K562 (cell line): ENCODE data around the gene EPOP. TPM values are rescaled to one million over a fixed set of nuclear protein-coding genes. Genes with fewer than 3 reads are reported as not detected.
A peak's percentile ranks its signal among the peaks of the same experiment; 100 is the strongest.

ENCODE experiments used
- ATAC-seq: fragments of 200-7000 bp; cut with Tn5 transposase; 3 replicates; pipeline ENCODE4 v1.9.1; 2020; ENCODE audit warnings: moderate library complexity
- Bru-seq: library from RNA; stranded (reverse); fragments of 400-500 nt; gene quantifications from one replicate; lab custom pipeline; 2021; lab: Mats Ljungman, UMichigan
- BruChase-seq, 2 experiments: library from RNA; stranded (reverse); fragments of 400-500 nt; gene quantifications; one replicate each; lab custom pipeline; 2021; lab: Mats Ljungman, UMichigan
- BruUV-seq: library from RNA; stranded (reverse); fragments of 400-500 nt; replicated peaks from 2 replicates; lab custom pipeline; 2021; lab: Mats Ljungman, UMichigan
- CTCF ChIA-PET: fragments of 300-600 bp; formaldehyde crosslinking; extraction: SDS; loops from one replicate; lab custom pipeline; 2021; ENCODE audit warnings: low intra/inter-chr PET ratio; lab: Yijun Ruan, JAX
- POLR2A ChIA-PET: fragments of 300-600, 350-650 bp; sonication (Branson Sonifier 250); formaldehyde crosslinking; extraction: SDS; loops from one replicate; lab custom pipeline; 2021; ENCODE audit warnings: antibody characterized with exemption, inconsistent platforms; lab: Yijun Ruan, JAX
- DNase-seq, 4 experiments: peaks; one replicate each; pipeline versions ENCODE4 v3.0.0 to v3.0.0-alpha.2; 2011 to 2018; ENCODE audit warnings: low spot score in 3 of 4, mixed read lengths in 3 of 4; ENCODE audit errors: extremely low read depth in 1 of 4
- FAIRE-seq: peaks from 2 replicates; lab custom pipeline; 2011; peaks lifted over from hg19 to GRCh38; lab: Jason Lieb, UNC
- H2AFZ ChIP-seq: 2 replicates; pipeline ENCODE4 v1.6.0; 2011; ENCODE audit warnings: low read depth, low read length, control low read depth, inconsistent platforms
- H3K27ac ChIP-seq: fragments of 200-600 bp; 3 replicates; pipeline ENCODE4 v1.8.0; 2011; ENCODE audit warnings: low read depth, mild to moderate bottlenecking, control low read depth, inconsistent platforms, low read length, moderate library complexity, mixed read lengths; ENCODE audit errors: extremely low read depth
- H3K27me3 ChIP-seq, 2 experiments: fragments of 300-600 bp in 1 of 2; 2 replicates in 1 of 2; 3 replicates in 1 of 2; pipeline versions ENCODE4 v1.6.0 to v1.8.0; 2011; ENCODE audit warnings: inconsistent platforms in 2 of 2, low read length in 2 of 2, mild to moderate bottlenecking in 1 of 2, mixed read lengths in 1 of 2, moderate library complexity in 1 of 2; ENCODE audit not compliant: control insufficient read depth in 2 of 2, insufficient read depth in 2 of 2
- H3K36me3 ChIP-seq: fragments of 300-600 bp; 3 replicates; pipeline ENCODE4 v1.8.0; 2011; ENCODE audit warnings: mild to moderate bottlenecking, low read length, inconsistent platforms; ENCODE audit not compliant: control insufficient read depth, insufficient read depth
- H3K4me1 ChIP-seq, 2 experiments: fragments of 200-600 bp in 1 of 2; replicated peaks in 1 of 2; 2 replicates in 1 of 2; 3 replicates in 1 of 2; pipeline versions ENCODE4 v1.5.1 to v1.8.0; 2011; ENCODE audit warnings: inconsistent platforms in 2 of 2, low read length in 2 of 2, mild to moderate bottlenecking in 1 of 2, mixed read lengths in 1 of 2, moderate library complexity in 1 of 2; ENCODE audit not compliant: control insufficient read depth in 2 of 2, insufficient read depth in 2 of 2
- H3K4me2 ChIP-seq: 2 replicates; pipeline ENCODE4 v1.6.1; 2011; ENCODE audit warnings: low read length, control low read depth, inconsistent platforms, mixed read lengths; ENCODE audit not compliant: insufficient read depth
- H3K4me3 ChIP-seq: fragments of 200-600 bp; sonication (generic), shearing (Covaris generic); 2 replicates; pipeline ENCODE4 v1.5.1; 2016; ENCODE audit warnings: control low read depth, inconsistent platforms
- H3K79me2 ChIP-seq: fragments of 200-600 bp; 3 replicates; pipeline ENCODE4 v1.8.0; 2011; ENCODE audit warnings: low read length, inconsistent platforms; ENCODE audit not compliant: control insufficient read depth, insufficient read depth
- H3K9ac ChIP-seq, 2 experiments: 2 replicates each; pipeline versions ENCODE4 v1.6.0 to v1.6.1; 2011; ENCODE audit warnings: low read depth in 2 of 2, low read length in 2 of 2, control low read depth in 1 of 2, inconsistent platforms in 1 of 2, mild to moderate bottlenecking in 1 of 2, mixed read lengths in 1 of 2; ENCODE audit not compliant: insufficient read depth in 1 of 2
- H3K9me1 ChIP-seq: one replicate; pipeline ENCODE4 v1.6.0; 2011; ENCODE audit warnings: inconsistent platforms, mild to moderate bottlenecking, low read length, moderate library complexity; ENCODE audit not compliant: control insufficient read depth, insufficient read depth
- H3K9me3 ChIP-seq: replicated peaks from 2 replicates; pipeline ENCODE4 v1.5.1; 2011; ENCODE audit warnings: low read depth, low read length, inconsistent platforms; ENCODE audit not compliant: control insufficient read depth, insufficient read depth
- H4K20me1 ChIP-seq: replicated peaks from 2 replicates; pipeline ENCODE4 v1.6.1; 2011; ENCODE audit warnings: low read length, inconsistent platforms, mixed read lengths; ENCODE audit not compliant: control insufficient read depth, insufficient read depth
- CBX3 ChIP-seq, 2 experiments: IDR thresholded peaks; 1 replicate in 1 of 2; 2 replicates in 1 of 2; pipeline ENCODE4 v1.6.1; 2012; ENCODE audit warnings: inconsistent platforms in 2 of 2, low read length in 2 of 2, borderline replicate concordance in 1 of 2, control low read depth in 1 of 2
- CHD2 ChIP-seq: IDR thresholded peaks from 2 replicates; pipeline ENCODE4 v1.6.1; 2011; ENCODE audit warnings: low read depth, low read length
- NFXL1 ChIP-seq: fragments of 450-650 bp; formaldehyde crosslinking; IDR thresholded peaks from 2 replicates; pipeline ENCODE4 v1.4.0; 2021; ENCODE audit warnings: mild to moderate bottlenecking
- TRIM25 ChIP-seq: fragments of 450-650 bp; IDR thresholded peaks from 2 replicates; pipeline ENCODE4 v1.7.0; 2016; ENCODE audit warnings: borderline replicate concordance
- ZNF592 ChIP-seq: fragments of 450-650 bp; IDR thresholded peaks from 2 replicates; pipeline ENCODE4 v1.6.1; 2017; ENCODE audit warnings: antibody characterized with exemption, mild to moderate bottlenecking
- WGBS: fragments of 100-300 bp; shearing (Covaris generic); methylation state at CpG from one replicate; pipeline ENCODE4 v1.1.6; 2016; ENCODE audit warnings: low coverage, mixed read lengths; ENCODE audit not compliant: insufficient coverage; ENCODE audit errors: missing lambda C conversion rate; 5-methylcytosine and 5-hydroxymethylcytosine counted together
- in situ Hi-C: fragments of 300-500 bp; cut with MboI; formaldehyde crosslinking; loops from 4 replicates; pipeline ENCODE4 v1.15.0; 2018; ENCODE audit warnings: inconsistent platforms, mixed read lengths
- intact Hi-C: fragments of 100-400 bp; cut with micrococcal nuclease; formaldehyde crosslinking; loops from 2 replicates; pipeline ENCODE4 v1.14.2; 2022
- long read RNA-seq, 3 experiments: library from polyadenylated mRNA in 2 of 3; library from RNA in 1 of 3; unstranded in 2 of 3; stranded (forward) in 1 of 3; transcript quantifications; one replicate each; pipeline ENCODE4 v2.0.0, GENCODE V29; 2019 to 2022
- polyA minus RNA-seq, 3 experiments: library from RNA; depleted of rRNA, polyadenylated mRNA; stranded (reverse); fragments of >200 nt; gene quantifications; 2 replicates each; pipeline ENCODE4 v1.2.3, GENCODE V29; 2011
- polyA plus RNA-seq, 8 experiments: library from polyadenylated mRNA; depleted of rRNA in 4 of 8; stranded (reverse) in 5 of 8; unstranded in 3 of 8; fragments of >200 nt; fragmentation: Nextera tagmentation in 2 of 8; fragmentation: Illumina TruSeq in 1 of 8; extraction: Ambion mirVana in 2 of 8; extraction: Trizol in 1 of 8; gene quantifications; 2 replicates each; pipeline versions ENCODE4 v1.2.1 to v1.2.3, GENCODE V29; 2011 to 2014; ENCODE audit warnings: inconsistent platforms in 1 of 8, missing spikeins in 1 of 8
- total RNA-seq, 7 experiments: library from RNA; depleted of rRNA in 6 of 7; stranded (reverse); fragments of >200 nt in 6 of 7; fragmentation: Illumina TruSeq in 2 of 7; extraction: Trizol in 2 of 7; gene quantifications; 2 replicates each; pipeline versions ENCODE4 v1.2.1 to v1.2.3, GENCODE V29; 2011 to 2021; ENCODE audit warnings: low replicate concordance in 1 of 7
- TF ChIP-seq, protein P1 (sequence below): fragments of 450-650 bp; IDR thresholded peaks from one replicate; pipeline ENCODE4 v1.6.1; 2018; ENCODE audit warnings: mild to moderate bottlenecking, moderate library complexity; ENCODE audit not compliant: partially characterized antibody

EPOP gene
- 1.5 and 3.4 TPM in 2 replicates for total RNA-seq (2011; cell fraction: chromatin; rRNA removed; ENCODE audit: low replicate concordance)
- total RNA-seq (2011; cell fraction: nucleolus; rRNA removed), result 3.6 and 4.3 TPM in 2 replicates
- 2.3 and 3.1 TPM in 2 replicates for total RNA-seq (2011; cell fraction: nucleoplasm; rRNA removed)
- total RNA-seq (2014; rRNA removed) (5.9 and 7.3 TPM in 2 replicates), total RNA-seq (2014; rRNA removed; fragmentation: Illumina TruSeq; extraction: Trizol) (4.3 and 4.6 TPM in 2 replicates), total RNA-seq (2015; rRNA removed; fragmentation: Illumina TruSeq; extraction: Trizol) (3.7 and 3.8 TPM in 2 replicates), total RNA-seq (2021) (9.4 and 10.6 TPM in 2 replicates), polyA plus RNA-seq (2011; rRNA removed) (1.3 and 3.0 TPM in 2 replicates), polyA plus RNA-seq (2014; fragmentation: Illumina TruSeq; extraction: Trizol) (4.3 and 4.7 TPM in 2 replicates), polyA plus RNA-seq (2014; fragmentation: Nextera tagmentation; extraction: Ambion mirVana) (under 1 TPM; 0.41 to 0.62 TPM), polyA plus RNA-seq (2014; rRNA removed) (5.0 and 5.2 TPM in 2 replicates), polyA minus RNA-seq (2011; rRNA and poly(A)+ RNA removed) (2.1 and 3.9 TPM in 2 replicates), Bru-seq, nascent RNA (percentile 56 among the genes with signal in this experiment), BruChase-seq, experiment 1, labeled RNA remaining after a 2-hour chase (percentile 60 among the genes with signal in this experiment), BruChase-seq, experiment 2, labeled RNA remaining after a 6-hour chase (percentile 64 among the genes with signal in this experiment)
- polyA plus RNA-seq (2011; cell fraction: cytosol; rRNA removed), result 1.4 and 5.8 TPM in 2 replicates
- 1.4 and 3.2 TPM in 2 replicates for polyA plus RNA-seq (2011; cell fraction: nucleus; rRNA removed)
- 2.6 and 6.0 TPM in 2 replicates for polyA plus RNA-seq (2012)
- 2.0 and 4.8 TPM in 2 replicates for polyA minus RNA-seq (2011; cell fraction: cytosol; rRNA and poly(A)+ RNA removed)
- 1.8 and 2.3 TPM in 2 replicates for polyA minus RNA-seq (2011; cell fraction: nucleus; rRNA and poly(A)+ RNA removed)
- long read RNA-seq, experiment 1, transcript EPOP-201 (1 exons, 3,719 nt), result major isoform, 17 of 17 reads
- long read RNA-seq, experiment 1, partial matches to known transcripts, result 0 of 17 reads
- long read RNA-seq, experiment 1, other reads (novel, unspliced or antisense), result 0 of 17 reads
- long read RNA-seq, experiment 2, transcript EPOP-201 (1 exons, 3,719 nt), result major isoform, 14 of 14 reads
- long read RNA-seq, experiment 2, partial matches to known transcripts, result 0 of 14 reads
- long read RNA-seq, experiment 2, other reads (novel, unspliced or antisense), result 0 of 14 reads
- long read RNA-seq, experiment 3, result 0 reads

DNA sequence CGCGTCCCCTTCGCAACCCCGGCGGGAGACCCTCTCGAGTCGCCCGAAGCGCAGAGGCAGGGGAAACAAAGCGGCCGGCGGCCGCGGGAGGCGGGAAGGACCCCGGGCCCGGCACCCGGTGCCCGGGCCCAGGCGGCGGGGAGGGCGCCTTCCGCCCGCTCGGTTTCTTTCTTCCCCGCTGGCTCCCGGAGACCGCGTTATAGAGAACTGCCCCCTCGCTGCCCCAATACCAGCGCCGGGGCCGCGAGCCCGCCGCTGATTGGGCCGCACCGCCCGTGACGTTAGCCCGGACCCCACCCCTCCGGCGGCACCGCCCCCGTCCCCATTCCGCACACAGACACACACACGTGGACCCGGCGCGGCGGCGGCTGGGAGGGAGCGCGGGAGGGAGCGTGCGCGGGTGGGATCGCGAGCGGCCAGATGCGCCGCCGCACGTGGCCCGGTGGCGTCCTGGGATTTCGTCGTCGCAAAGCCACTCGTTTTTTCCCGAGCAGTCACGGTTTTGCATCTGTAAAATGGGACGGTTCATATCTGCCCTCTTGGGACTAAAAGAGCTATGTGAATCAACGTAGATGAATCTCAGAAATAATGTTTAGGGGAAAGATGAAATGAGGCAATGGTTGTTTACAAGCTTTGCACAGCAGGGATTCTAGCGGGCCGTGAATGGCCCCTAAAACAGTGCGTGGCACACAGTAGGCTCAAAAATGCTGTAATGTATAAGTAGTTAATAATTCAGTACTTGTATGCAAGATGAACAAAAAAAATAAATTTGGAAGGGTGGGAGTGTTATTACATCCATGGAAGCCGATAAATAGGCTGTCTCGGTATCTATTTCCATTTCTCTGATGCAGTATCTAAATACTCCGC lies at the start of gene EPOP:
TSS of gene EPOP (minus strand) at position 209 of the 867 bp plus-strand sequence. CDS start 462 bp downstream, outside the sequence.
- Histone ChIP-seq H3K9ac (peak within 1 kb of the TSS; percentile 72 to 93), H3K27ac (peak within 1 kb of the TSS; percentile 74), H2AFZ (peak within 1 kb of the TSS; percentile 97), H3K4me3 (peak within 1 kb of the TSS; percentile 56), H3K9me3 (no peaks in the 10 kb centered on the region), H3K4me1 (peaks cover 20 to 30% of the 10 kb centered on the region in 2 experiments), H3K4me2 (peak within 1 kb of the TSS; percentile 75), H3K79me2 (no peaks in the 10 kb centered on the region; the same call in 2 of the 3 replicates), H4K20me1 (no peaks in the 10 kb centered on the region), H3K36me3 (no peaks in the 10 kb centered on the region), H3K27me3 (peaks cover 0 to 6% of the 10 kb centered on the region in 2 experiments; a peak in 2 of 5 replicates), H3K9me1 (no peaks in the 10 kb centered on the region)
- 24% methylated on average over 15 of the region's 80 CpGs for whole genome bisulfite sequencing
- ATAC-seq (peak; percentile 92), FAIRE-seq (no peak), DNase-seq (peak; percentile 94 to 98 (median 98))
- ChIA-PET POLR2A (interaction anchor here (0.6 kb wide), 1 partner anchor 130 kb away, joined by 3 read pairs; no protein-coding TSS in a partner anchor), CTCF (interaction anchor here (0.6 to 2.8 kb wide), 2 partner anchors 60 to 232 kb away, joined by 6 to 25 read pairs; no protein-coding TSS in a partner anchor)
- no TSS peak for BruUV-seq
- intact Hi-C loops (loop anchor here (5.0 to 10.0 kb wide), 2 partner anchors 77 to 190 kb away; partner anchors contain the start of gene PSMB3), in situ Hi-C loops (loop anchor here (5.0 kb wide), 1 partner anchor 57 kb away; the partner anchor contains the start of gene CISD3)
- TF ChIP-seq CBX3 (IDR thresholded peaks at IDR 0.05; ENCODE audit: borderline replicate concordance in 1 of 2, low read length in 2 of 2) (peak in 1 of 2 experiments; percentile 71; a peak in 1 of 3 replicates), ZNF592 (peak; percentile 77; the same call in 1 of the 2 replicates), TRIM25 (no peak), NFXL1 (CRISPR knock-in tag) (no peak), CHD2 (no peak)
- TF ChIP-seq, protein P1, sequence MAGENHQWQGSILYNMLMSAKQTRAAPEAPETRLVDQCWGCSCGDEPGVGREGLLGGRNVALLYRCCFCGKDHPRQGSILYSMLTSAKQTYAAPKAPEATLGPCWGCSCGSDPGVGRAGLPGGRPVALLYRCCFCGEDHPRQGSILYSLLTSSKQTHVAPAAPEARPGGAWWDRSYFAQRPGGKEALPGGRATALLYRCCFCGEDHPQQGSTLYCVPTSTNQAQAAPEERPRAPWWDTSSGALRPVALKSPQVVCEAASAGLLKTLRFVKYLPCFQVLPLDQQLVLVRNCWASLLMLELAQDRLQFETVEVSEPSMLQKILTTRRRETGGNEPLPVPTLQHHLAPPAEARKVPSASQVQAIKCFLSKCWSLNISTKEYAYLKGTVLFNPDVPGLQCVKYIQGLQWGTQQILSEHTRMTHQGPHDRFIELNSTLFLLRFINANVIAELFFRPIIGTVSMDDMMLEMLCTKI, result no peak
